IMR-90 (cell line): ENCODE data around the gene HNMT. TPM values are rescaled to one million over a fixed set of nuclear protein-coding genes. Genes with fewer than 3 reads are reported as not detected.

Experiments used
- ATAC-seq: fragments of 200-7000 bp; cut with Tn5 transposase; 2 replicates; pipeline ENCODE4 v1.9.1; 2020; ENCODE audit warnings: low read depth, mild to moderate bottlenecking, moderate library complexity
- BruUV-seq: library from RNA; stranded (reverse); fragments of 400-500 nt; replicated peaks from 2 replicates; lab custom pipeline; 2021; lab: Mats Ljungman, UMichigan
- CTCF ChIA-PET: fragments of 300-600 bp; formaldehyde crosslinking; extraction: SDS; loops from one replicate; lab custom pipeline; 2021; ENCODE audit warnings: antibody characterized with exemption; lab: Yijun Ruan, JAX
- POLR2A ChIA-PET: fragments of 300-600 bp; sonication (Branson Sonifier 250); formaldehyde crosslinking; loops from one replicate; lab custom pipeline; 2022; ENCODE audit warnings: antibody characterized with exemption; ENCODE audit not compliant: unreplicated experiment; lab: Charles Lee
- DNase-seq: peaks from one replicate; pipeline ENCODE4 v3.0.0; 2013
- H2AFZ ChIP-seq: replicated peaks from 2 replicates; pipeline ENCODE3; 2013; ENCODE audit warnings: low read length, mild to moderate bottlenecking; ENCODE audit not compliant: poor library complexity
- H2AK5ac ChIP-seq: 2 replicates; pipeline ENCODE4 v1.6.1; 2013; ENCODE audit warnings: low read depth, low read length, inconsistent platforms
- H2AK9ac ChIP-seq: replicated peaks from 2 replicates; pipeline ENCODE3; 2013; ENCODE audit warnings: mild to moderate bottlenecking, low read depth, low read length, moderate library complexity; ENCODE audit not compliant: poor library complexity
- H2BK120ac ChIP-seq: 2 replicates; pipeline ENCODE4 v1.6.1; 2013; ENCODE audit warnings: low read depth, low read length, inconsistent platforms
- H2BK15ac ChIP-seq: 3 replicates; pipeline ENCODE4 v1.6.1; 2013; ENCODE audit warnings: low read depth, low read length, inconsistent platforms
- H2BK20ac ChIP-seq: 2 replicates; pipeline ENCODE4 v1.6.1; 2013; ENCODE audit warnings: low read depth, mild to moderate bottlenecking, inconsistent platforms, low read length, moderate library complexity
- H2BK5ac ChIP-seq: 2 replicates; pipeline ENCODE4 v1.6.1; 2013; ENCODE audit warnings: mild to moderate bottlenecking, low read depth, low read length, inconsistent platforms; ENCODE audit not compliant: poor library complexity, severe bottlenecking
- H3K14ac ChIP-seq: replicated peaks from 2 replicates; pipeline ENCODE4 v1.6.1; 2013; ENCODE audit warnings: low read depth, low read length, inconsistent platforms
- H3K18ac ChIP-seq: 2 replicates; pipeline ENCODE4 v1.6.1; 2013; ENCODE audit warnings: low read depth, low read length, control low read depth
- H3K23ac ChIP-seq: 2 replicates; pipeline ENCODE4 v1.6.1; 2013; ENCODE audit warnings: low read depth, low read length, inconsistent platforms
- H3K27ac ChIP-seq: 2 replicates; pipeline ENCODE4 v1.5.1; 2013; ENCODE audit warnings: mild to moderate bottlenecking, control low read depth, low read length; ENCODE audit not compliant: insufficient read depth
- H3K27me3 ChIP-seq: 2 replicates; pipeline ENCODE4 v1.6.1; 2013; ENCODE audit warnings: low read length; ENCODE audit not compliant: control insufficient read depth, insufficient read depth
- H3K36me3 ChIP-seq: 2 replicates; pipeline ENCODE4 v1.6.1; 2013; ENCODE audit warnings: low read length, mixed read lengths; ENCODE audit not compliant: control insufficient read depth, insufficient read depth
- H3K4ac ChIP-seq: 2 replicates; pipeline ENCODE4 v1.6.1; 2013; ENCODE audit warnings: low read depth, low read length, inconsistent platforms
- H3K4me1 ChIP-seq: 2 replicates; pipeline ENCODE4 v1.6.1; 2013; ENCODE audit warnings: low read length, mixed read lengths; ENCODE audit not compliant: control insufficient read depth, insufficient read depth
- H3K4me2 ChIP-seq: 2 replicates; pipeline ENCODE4 v1.6.1; 2013; ENCODE audit warnings: low read depth, mild to moderate bottlenecking, control low read depth, low read length, moderate library complexity
- H3K4me3 ChIP-seq: 2 replicates; pipeline ENCODE4 v1.5.1; 2013; ENCODE audit warnings: low read depth, mild to moderate bottlenecking, control low read depth, low read length, moderate library complexity; ENCODE audit not compliant: insufficient read depth
- H3K56ac ChIP-seq: 2 replicates; pipeline ENCODE4 v1.6.1; 2013; ENCODE audit warnings: low read length, inconsistent platforms; ENCODE audit not compliant: insufficient read depth; ENCODE audit errors: extremely low read depth
- H3K79me1 ChIP-seq, 2 experiments: 2 replicates each; pipeline ENCODE4 v1.6.1; 2013; ENCODE audit warnings: low read length in 2 of 2, inconsistent platforms in 1 of 2, low read depth in 1 of 2
- H3K9ac ChIP-seq: 2 replicates; pipeline ENCODE4 v1.6.1; 2013; ENCODE audit warnings: low read depth, low read length, control low read depth
- H3K9me1 ChIP-seq: 2 replicates; pipeline ENCODE4 v1.6.1; 2013; ENCODE audit warnings: low read length, inconsistent platforms; ENCODE audit not compliant: insufficient read depth
- H3K9me3 ChIP-seq: 2 replicates; pipeline ENCODE4 v1.6.1; 2013; ENCODE audit warnings: low read length; ENCODE audit not compliant: control insufficient read depth, insufficient read depth
- H4K20me1 ChIP-seq: 2 replicates; pipeline ENCODE4 v1.6.1; 2013; ENCODE audit warnings: low read length, inconsistent platforms; ENCODE audit not compliant: insufficient read depth
- H4K5ac ChIP-seq: 2 replicates; pipeline ENCODE4 v1.6.1; 2013; ENCODE audit warnings: mild to moderate bottlenecking, low read depth, low read length, control low read depth
- H4K8ac ChIP-seq, 2 experiments: 2 replicates each; pipeline ENCODE4 v1.6.1; 2013; ENCODE audit warnings: low read depth in 2 of 2, low read length in 2 of 2, control low read depth in 1 of 2, inconsistent platforms in 1 of 2
- H4K91ac ChIP-seq: 2 replicates; pipeline ENCODE4 v1.6.1; 2013; ENCODE audit warnings: low read depth, low read length, inconsistent platforms; ENCODE audit not compliant: insufficient read depth
- BHLHE40 ChIP-seq: fragments of 150-350 bp; IDR thresholded peaks from 2 replicates; pipeline ENCODE4 v1.6.1; 2016; ENCODE audit warnings: mild to moderate bottlenecking, low read depth, low read length
- CEBPB ChIP-seq: IDR thresholded peaks from 2 replicates; pipeline ENCODE4 v1.6.1; 2012; ENCODE audit warnings: low read depth, low read length, improper control_type of control experiment
- CHD1 ChIP-seq: IDR thresholded peaks from 2 replicates; pipeline ENCODE4 v1.6.1; 2012; ENCODE audit warnings: low read depth, low read length, improper control_type of control experiment
- CTCF ChIP-seq: conservative IDR thresholded peaks from 2 replicates; pipeline ENCODE4 v1.5.1; 2012; ENCODE audit warnings: mild to moderate bottlenecking, low read depth, low read length, improper control_type of control experiment
- FOS ChIP-seq: fragments of 150-350 bp; IDR thresholded peaks from 2 replicates; pipeline ENCODE4 v1.6.1; 2016; ENCODE audit warnings: low read depth, low read length
- MAFK ChIP-seq: IDR thresholded peaks from 2 replicates; pipeline ENCODE4 v1.6.1; 2012; ENCODE audit warnings: low read depth, low read length, improper control_type of control experiment
- MAZ ChIP-seq: IDR thresholded peaks from 2 replicates; pipeline ENCODE4 v1.6.1; 2012; ENCODE audit warnings: low read depth, mild to moderate bottlenecking, low read length, improper control_type of control experiment, moderate library complexity, borderline replicate concordance
- MXI1 ChIP-seq: IDR thresholded peaks from 2 replicates; pipeline ENCODE4 v1.6.1; 2012; ENCODE audit warnings: low read depth, mild to moderate bottlenecking, low read length, moderate library complexity, borderline replicate concordance
- NFE2L2 ChIP-seq: fragments of 150-350 bp; IDR thresholded peaks from 2 replicates; pipeline ENCODE4 v1.6.1; 2016; ENCODE audit warnings: low read depth, mild to moderate bottlenecking, low read length
- POLR2A ChIP-seq: IDR thresholded peaks from 2 replicates; pipeline ENCODE4 v1.6.1; 2012; ENCODE audit warnings: mild to moderate bottlenecking, low read depth, low read length
- RAD21 ChIP-seq: IDR thresholded peaks from 2 replicates; pipeline ENCODE4 v1.6.1; 2012; ENCODE audit warnings: low read length, improper control_type of control experiment
- RFX5 ChIP-seq: IDR thresholded peaks from 2 replicates; pipeline ENCODE4 v1.8.0; 2012; ENCODE audit warnings: low read depth, mild to moderate bottlenecking, low read length, moderate library complexity
- SMC3 ChIP-seq: fragments of 150-350 bp; IDR thresholded peaks from 2 replicates; pipeline ENCODE4 v1.6.1; 2016; ENCODE audit warnings: low read depth, mild to moderate bottlenecking, antibody characterized with exemption, low read length, moderate library complexity
- USF2 ChIP-seq: fragments of 150-350 bp; IDR thresholded peaks from 2 replicates; pipeline ENCODE4 v1.6.1; 2017; ENCODE audit warnings: mild to moderate bottlenecking, antibody characterized with exemption, low read length, low read depth
- WGBS, 2 experiments: methylation state at CpG; one replicate each; pipeline versions ENCODE4 v1.1.5 to v1.1.7; 2013; ENCODE audit warnings: missing lambda C conversion rate in 2 of 2; ENCODE audit not compliant: insufficient read length in 1 of 2; ENCODE audit errors: extremely low coverage in 2 of 2; 5-methylcytosine and 5-hydroxymethylcytosine counted together
- dilution Hi-C: fragments of 300-500 bp; cut with HindIII; formaldehyde crosslinking; loops from one replicate; pipeline ENCODE4 v1.14.3; 2018; ENCODE audit warnings: low sequenced_read_pairs; ENCODE audit not compliant: unreplicated experiment
- in situ Hi-C: fragments of 300-500 bp; cut with MboI; formaldehyde crosslinking; loops from 3 replicates; pipeline ENCODE4 v1.14.3; 2019; ENCODE audit warnings: low sequenced_read_pairs, inconsistent platforms, mixed read lengths
- intact Hi-C: fragments of 100-400 bp; cut with micrococcal nuclease; formaldehyde crosslinking; loops from 2 replicates; pipeline ENCODE4 v1.10.0; 2022
- polyA plus RNA-seq, 3 experiments: library from polyadenylated mRNA; depleted of rRNA; stranded (reverse); fragments of >200 nt; gene quantifications; 2 replicates each; pipeline ENCODE4 v1.2.3, GENCODE V29; 2012; ENCODE audit warnings: low replicate concordance in 1 of 3
- total RNA-seq: library from RNA; depleted of rRNA; stranded (reverse); fragments of >200 nt; gene quantifications from 2 replicates; pipeline ENCODE4 v1.2.3, GENCODE V29; 2012

Gene HNMT
- total and polyA plus RNA-seq, 2 of the 4 experiments (the other 2 are of a cell fraction) = 6.4 to 14.2 TPM

GRCh38 chr2:138040616-138041015 is 76.3 kb downstream of the HNMT start:
- Histone ChIP-seq H3K18ac (no peak overlapping the region), H3K79me1 (no peaks in the 10 kb centered on the region), H3K36me3 (no peaks in the 10 kb centered on the region), H3K4me3 (no peak overlapping the region), H3K4me1 (no peaks in the 10 kb centered on the region), H4K5ac (no peak overlapping the region), H3K14ac (no peak overlapping the region), H2BK120ac (no peak overlapping the region), H3K9me1 (no peaks in the 10 kb centered on the region), H3K9me3 (no peaks in the 10 kb centered on the region), H3K27me3 (no peaks in the 10 kb centered on the region), H2AFZ (no peak overlapping the region), H4K20me1 (no peaks in the 10 kb centered on the region), H2BK5ac (no peak overlapping the region), H4K91ac (no peak overlapping the region), H2BK20ac (no peak overlapping the region), H3K9ac (no peak overlapping the region), H3K4me2 (no peak overlapping the region), H3K56ac (no peak overlapping the region), H2AK5ac (no peak overlapping the region), H2BK15ac (no peak overlapping the region), H2AK9ac (no peak overlapping the region), H3K4ac (no peak overlapping the region), H3K27ac (no peak overlapping the region), H4K8ac (no peak overlapping the region), H3K23ac (no peak overlapping the region)
- DNase-seq (no peak), ATAC-seq (no peak)
- POLR2A ChIA-PET = no interaction called here
- intact Hi-C loops (loop anchor here (5.0 kb wide), 1 partner anchor 1868 kb away; no protein-coding TSS in a partner anchor), in situ Hi-C loops (no loop called here), dilution Hi-C loops (no loop called here)
- TF ChIP-seq MAZ = no peak
- no peak for TF ChIP-seq FOS
- no peak for TF ChIP-seq USF2
- TF ChIP-seq SMC3 = no peak
- no peak for TF ChIP-seq CHD1
- no peak for TF ChIP-seq MXI1
- no peak for TF ChIP-seq RAD21
- TF ChIP-seq CEBPB = no peak
- TF ChIP-seq MAFK = no peak
- no peak for TF ChIP-seq POLR2A
- no peak for TF ChIP-seq CTCF
- TF ChIP-seq RFX5 = no peak
- no peak for TF ChIP-seq NFE2L2
- TF ChIP-seq BHLHE40 = no peak
- CTCF ChIA-PET = no interaction called here
- BruUV-seq = no TSS peak
- 100% methylated on average over 1 of the region's 5 CpGs; no CpG with 5 or more reads in 1 of the 2 experiments for WGBS, 2 experiments
